Measurements from ENCODE around the gene MAT2A.

Gene MAT2A

DNA sequence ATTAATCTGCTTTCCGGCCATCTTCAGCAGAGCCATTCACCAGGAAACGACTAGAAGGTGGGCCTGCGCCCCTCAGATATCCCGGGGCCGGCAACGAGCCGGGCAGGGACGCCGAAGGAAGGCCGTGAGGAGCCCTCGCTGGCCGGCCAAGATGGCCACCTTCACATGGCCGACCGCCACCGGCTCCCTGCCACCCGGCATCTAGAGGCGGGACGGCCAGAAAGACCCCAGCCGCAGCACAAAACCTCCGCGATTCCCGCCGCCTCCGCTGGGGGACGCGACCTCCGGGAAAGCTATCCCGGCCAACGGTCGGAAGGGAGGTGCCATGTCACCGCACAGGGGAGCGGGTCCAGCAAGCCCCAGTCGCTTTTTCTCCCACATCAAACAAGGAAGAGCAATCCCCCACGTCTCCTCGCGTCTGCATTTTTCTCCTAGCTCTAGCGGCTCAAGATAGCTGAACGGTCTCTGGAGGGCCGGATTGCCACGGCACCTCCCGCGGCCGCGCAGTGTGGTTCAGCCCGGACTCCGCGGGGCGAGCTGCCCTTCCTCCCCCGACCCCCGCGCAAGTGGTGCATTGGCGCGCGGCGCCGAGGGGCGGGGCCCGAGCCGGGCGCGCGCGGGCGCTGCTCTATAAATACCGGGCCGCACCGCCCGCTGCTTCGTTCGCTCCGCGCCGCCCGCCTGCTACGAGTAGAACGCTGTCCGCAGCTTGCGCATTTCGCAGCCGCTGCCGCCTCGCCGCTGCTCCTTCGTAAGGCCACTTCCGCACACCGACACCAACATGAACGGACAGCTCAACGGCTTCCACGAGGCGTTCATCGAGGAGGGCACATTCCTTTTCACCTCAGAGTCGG is at the start of gene MAT2A:
TSS of gene MAT2A (plus strand) at position 662 of the 854 bp plus-strand sequence. CDS start at position 782, 120 bp downstream.
- peak; percentile 86 for DNase-seq

DNA sequence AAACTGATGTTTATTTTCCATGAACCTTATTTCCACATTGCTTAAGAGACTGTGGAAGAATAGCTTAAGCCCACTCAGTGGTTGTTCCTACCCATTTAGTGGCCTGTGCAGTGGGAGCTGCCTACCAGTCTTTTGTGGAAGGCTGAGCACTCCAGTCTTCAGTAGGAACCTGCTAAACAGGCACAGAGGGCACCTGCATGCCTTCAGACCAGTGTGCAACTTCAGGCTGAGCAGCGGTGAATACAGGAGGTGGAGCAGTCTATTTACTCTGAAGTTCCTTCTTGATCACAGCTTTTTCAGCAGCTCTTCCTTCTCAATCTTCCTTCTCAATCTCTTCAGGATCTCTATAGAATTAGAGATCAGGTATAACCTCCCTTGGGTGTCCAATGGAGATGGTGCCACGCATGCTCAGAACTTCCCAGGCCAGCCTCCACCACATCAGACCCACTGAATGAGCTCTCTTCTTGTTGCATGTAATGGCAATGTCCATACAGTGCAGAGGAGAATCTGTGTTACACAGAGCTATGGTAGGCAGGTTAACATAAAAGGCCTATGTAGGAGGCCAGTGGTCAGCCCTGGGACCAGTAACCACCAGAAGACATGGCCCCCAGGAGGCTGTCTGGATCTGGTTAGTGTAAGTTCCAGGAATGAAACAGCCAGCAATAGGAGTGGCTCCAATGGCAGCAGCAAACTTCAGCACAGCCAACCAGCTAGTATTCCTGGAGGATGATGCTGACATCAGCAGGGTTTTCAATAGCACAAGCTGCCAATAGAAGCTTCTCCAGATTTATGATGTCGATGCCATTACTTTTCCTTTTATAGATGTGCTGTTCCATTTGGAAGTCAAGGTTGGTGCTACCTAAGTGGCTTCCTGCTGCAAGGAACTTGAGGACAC is 47.9 kb upstream of the MAT2A start:
- no peak for DNase-seq

- DNase-seq, result no peak
Measured at GRCh38 chr2:85496436-85496835, 42.5 kb upstream of the MAT2A start.

DNA sequence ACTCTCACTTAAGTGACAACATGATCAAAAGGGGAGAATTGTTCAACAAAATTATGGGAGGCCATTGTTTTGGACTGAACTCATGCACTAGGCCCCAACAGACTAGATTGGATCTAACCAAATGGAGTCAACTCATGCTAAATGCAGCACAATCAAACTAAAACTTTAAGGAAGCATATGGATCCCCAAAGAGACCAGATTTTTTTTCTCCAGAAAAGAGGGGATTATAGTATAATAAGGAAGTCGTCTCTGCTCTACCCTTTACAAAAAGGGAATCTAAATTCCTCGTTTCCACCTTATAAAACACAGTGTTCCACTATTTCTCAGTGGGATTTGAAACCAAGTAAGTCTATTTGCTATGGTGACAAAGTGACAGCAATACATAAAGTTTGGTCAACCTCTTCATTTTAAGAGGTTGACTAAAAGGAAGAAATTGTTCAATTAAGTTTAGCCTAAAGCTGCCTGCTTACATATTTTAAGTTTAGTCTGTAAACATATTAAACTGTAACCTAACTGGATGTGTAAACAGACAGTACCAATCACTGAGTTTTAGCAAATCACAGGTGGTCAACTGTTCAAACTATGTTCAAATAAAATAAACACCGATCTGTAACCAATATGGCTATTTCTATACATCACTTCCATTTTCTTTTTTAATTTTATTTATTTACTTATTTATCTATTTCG is 40.9 kb upstream of the MAT2A start:
- DNase-seq, result no peak

GRCh38 chr2:85501248-85501647 is 37.7 kb upstream of the MAT2A start:
- no peak for DNase-seq

DNA sequence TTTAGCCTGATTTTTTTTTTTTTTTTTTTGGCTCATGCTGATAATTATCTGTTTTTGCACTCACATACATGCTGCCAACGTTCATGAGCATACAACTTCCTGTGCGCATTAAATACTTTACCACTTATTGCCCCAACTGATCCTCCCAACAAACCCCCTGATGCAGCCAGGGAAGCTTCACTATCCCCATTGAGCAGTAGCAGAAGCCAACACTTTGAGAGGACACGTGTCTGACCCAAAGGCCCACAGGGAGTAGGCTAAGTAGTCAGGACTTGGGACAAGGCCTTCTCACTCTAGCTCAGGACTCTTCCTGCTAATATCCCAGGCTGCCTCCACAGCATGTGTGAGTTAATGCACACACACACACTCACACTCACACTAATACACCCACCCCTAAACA is 36.2 kb upstream of the MAT2A start:
- no peak for DNase-seq

DNA sequence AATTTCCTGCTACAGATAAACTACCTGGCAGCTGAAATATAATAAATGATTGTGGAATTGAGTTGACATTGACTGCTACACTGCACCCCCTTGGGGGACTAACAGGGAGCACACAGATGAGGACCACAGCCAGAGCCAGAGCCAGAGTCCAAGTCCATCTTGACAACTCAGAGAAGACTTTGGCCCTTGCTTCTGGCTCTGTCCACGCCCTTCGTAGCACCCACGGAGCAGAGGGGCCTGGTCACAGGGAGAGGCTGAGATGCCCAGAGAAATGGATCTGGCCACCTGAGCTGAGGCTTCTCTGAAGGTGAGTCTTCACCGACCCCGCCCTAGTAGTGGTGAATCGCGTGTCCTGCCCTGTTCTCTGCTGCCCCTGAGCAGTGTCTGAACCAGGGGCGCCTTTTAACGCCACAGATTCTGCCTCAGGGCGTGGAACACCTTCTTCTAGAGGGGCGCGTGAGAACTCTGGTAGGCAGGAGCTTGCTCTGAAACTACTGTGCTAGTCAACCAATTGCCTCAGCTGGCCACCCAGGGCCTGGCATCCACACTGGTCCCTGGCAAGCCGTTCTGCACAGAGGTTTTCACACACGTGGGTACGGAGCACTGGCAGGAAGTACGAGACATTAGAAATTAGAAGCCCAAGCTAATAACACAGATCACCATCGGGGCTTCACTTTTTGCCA is 35.7 kb upstream of the MAT2A start:
- DNase-seq, result no peak

- DNase-seq, result no peak
Measured at GRCh38 chr2:85503851-85504777, 34.9 kb upstream of the MAT2A start.

DNA sequence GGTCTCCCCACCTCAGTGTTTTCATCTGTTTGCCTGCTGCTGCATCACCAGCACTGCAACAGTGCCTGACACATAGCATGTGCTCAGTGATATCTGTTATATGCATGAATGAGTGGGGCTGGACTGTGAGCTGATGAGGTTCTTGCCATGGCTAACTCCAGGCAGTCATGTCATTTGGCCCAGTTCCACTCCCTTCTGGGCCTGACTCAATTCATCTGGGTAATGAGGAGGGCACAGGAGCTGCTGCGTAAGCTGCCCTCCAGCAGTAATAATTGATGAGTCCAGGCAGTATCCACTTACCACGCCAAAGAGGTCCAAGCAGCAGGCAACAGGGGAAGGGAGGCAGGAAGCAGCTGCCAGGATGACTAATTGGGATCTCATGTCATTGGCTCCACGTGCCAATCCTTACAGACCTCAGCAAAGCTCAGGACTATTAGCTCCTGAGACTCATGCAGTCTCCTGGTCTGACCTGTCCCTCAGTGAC is 34.1 kb upstream of the MAT2A start:
- DNase-seq, result no peak

DNA sequence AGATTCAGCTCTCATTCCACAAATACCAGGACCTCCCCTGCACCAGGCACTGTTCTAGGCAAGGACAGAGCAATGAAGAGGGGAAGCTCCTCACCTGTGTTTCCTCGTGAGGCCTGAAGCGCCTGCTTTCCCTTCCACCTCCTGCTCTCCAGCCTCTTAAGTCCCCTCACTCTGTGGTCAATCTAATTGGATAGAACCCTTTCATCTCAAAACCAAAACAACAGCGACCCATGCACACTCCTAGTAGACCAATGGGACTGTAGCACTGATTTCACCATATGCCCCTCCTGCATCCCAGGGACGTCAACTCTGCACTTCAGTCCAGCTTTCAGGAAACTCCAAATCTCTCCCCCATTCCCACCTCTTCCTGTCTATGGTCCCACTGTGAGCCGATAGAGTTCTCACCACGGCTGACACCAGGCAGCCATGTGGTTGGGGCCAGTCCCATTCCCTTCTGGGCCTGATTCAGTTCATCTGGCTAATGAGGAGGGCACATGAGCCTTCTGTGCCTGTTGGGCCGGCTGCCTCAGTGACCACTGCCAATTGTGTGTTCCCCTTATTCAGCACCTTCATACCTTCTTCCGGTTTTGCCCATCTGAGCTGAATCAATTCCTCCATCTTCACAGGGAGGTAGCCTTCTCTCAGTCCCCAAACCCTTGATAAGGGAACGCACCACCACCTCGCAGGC is 33.3 kb upstream of the MAT2A start:
- no peak for DNase-seq

GRCh38 chr2:85506768-85507181 is 32.2 kb upstream of the MAT2A start:
- DNase-seq, result no peak

DNA sequence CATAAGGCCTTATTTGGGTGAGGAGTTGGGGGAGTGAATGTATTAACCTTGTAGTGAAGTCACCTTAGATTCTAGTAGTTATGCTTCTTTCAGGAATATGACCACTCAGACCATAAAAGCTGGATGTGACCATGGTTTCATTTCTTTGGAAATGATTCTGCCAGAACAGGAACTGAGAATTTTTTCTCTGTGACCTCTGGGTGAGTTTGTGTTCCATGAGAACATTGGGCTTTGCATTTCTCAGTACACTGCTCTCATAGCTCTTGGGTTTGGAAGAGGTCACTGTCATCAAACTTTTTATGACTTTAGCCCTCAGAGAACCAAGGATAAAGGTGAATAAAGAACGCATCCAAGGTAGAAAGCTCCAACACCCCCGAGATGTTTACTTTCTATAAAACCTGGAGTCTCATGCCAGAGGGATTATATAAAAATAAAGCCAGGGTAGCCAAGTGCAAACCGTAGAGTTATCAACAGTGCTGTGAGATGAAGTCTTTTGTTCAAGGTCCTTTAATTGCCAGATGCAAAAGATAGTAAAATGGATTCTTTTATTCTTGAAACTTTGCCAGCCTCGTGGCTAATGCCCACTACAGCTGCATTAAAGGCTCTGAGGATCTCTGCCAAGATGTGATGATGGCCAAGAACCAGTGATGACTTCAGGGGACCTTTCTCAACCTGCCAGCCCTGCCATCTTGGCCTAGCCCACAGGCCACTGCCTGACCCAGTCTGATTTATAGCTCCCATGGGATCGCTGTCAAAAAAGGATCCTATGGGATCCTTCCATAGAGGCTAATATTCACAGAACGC is 27.8 kb upstream of the MAT2A start:
- no peak for DNase-seq

- DNase-seq, result no peak
Measured at GRCh38 chr2:85514323-85514722, 24.6 kb upstream of the MAT2A start.

GRCh38 chr2:85516653-85517389 is 22.1 kb upstream of the MAT2A start:
- DNase-seq, result no peak

- DNase-seq, result no peak
Measured at GRCh38 chr2:85522090-85522647, 16.8 kb upstream of the MAT2A start.

- no peak for DNase-seq
Measured at GRCh38 chr2:85523062-85523902, 15.7 kb upstream of the MAT2A start.

DNA sequence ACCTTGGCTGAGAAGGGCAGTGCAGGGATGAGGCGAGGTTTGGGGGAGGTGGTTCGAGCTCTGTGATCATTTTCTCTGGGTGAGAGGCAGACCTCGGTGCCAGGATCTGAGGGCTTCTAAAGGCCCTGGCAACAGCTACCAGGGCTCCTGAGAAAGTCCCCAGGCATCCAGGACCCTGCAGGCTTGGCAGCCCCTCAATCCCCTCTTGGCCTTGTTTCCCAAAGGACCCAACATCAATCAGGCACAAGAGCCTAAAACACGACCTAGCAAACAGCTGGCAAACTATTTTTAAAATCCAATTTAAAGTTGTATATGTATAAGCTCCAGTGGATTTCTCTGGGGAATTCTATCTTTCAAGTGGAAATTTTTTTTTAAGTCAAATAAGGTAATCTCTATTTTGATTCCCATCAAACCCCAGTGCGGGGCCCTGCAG is 15.0 kb upstream of the MAT2A start:
- no peak for DNase-seq
